OCI-LY7 (cell line): Measurements from ENCODE around the gene PLEKHA6.

ENCODE experiments used
- EZH2phosphoT487 ChIP-seq: fragments of 200-600 bp; sonication (generic); IDR thresholded peaks from 2 replicates; pipeline ENCODE4 v1.6.1; 2018; ENCODE audit warnings: low read depth, borderline replicate concordance, mild to moderate bottlenecking, mixed run types, antibody characterized with exemption, low read length, moderate library complexity, mixed read lengths
- TF ChIP-seq, protein P1 (sequence below): fragments of 200-600 bp; sonication (generic); conservative IDR thresholded peaks from 2 replicates; pipeline ENCODE4 v1.5.1; 2014; ENCODE audit warnings: mild to moderate bottlenecking, antibody characterized with exemption, low read length, moderate library complexity, mixed read lengths

DNA sequence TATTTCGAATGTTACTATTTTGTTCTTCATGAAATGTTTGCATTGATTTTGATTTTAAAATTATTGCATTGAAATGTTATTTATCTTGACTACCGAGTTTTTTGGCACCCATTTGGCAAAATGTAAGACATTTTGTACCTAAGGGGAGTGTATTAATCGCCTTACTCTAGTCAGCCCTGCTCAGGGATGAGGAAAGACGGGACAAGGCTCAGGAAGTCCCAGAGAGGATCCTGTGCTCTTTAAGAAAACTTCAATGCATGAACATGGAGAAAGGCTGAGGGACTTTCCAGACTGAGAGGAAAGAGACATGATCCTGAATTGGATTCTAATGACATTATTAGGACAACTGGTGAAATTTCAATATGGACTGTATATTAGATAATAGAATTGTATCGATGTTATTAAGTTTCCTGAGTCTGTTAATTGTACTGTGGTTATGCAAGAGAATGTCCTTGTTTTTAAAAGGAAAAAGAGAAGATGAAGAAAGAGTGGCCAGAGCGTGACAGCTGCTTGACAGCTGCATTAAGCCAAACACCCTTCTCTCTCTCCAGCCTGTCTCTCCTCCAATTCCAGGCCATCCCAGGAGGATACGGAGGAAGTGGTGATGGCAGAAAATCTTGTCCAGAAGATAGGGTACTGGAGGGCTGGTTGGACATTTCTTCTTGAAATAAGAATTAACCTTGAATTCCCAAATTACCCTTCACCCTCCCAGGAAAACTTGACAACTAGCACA is 66.0 kb downstream of the PLEKHA6 start:
- TF ChIP-seq, protein P1, sequence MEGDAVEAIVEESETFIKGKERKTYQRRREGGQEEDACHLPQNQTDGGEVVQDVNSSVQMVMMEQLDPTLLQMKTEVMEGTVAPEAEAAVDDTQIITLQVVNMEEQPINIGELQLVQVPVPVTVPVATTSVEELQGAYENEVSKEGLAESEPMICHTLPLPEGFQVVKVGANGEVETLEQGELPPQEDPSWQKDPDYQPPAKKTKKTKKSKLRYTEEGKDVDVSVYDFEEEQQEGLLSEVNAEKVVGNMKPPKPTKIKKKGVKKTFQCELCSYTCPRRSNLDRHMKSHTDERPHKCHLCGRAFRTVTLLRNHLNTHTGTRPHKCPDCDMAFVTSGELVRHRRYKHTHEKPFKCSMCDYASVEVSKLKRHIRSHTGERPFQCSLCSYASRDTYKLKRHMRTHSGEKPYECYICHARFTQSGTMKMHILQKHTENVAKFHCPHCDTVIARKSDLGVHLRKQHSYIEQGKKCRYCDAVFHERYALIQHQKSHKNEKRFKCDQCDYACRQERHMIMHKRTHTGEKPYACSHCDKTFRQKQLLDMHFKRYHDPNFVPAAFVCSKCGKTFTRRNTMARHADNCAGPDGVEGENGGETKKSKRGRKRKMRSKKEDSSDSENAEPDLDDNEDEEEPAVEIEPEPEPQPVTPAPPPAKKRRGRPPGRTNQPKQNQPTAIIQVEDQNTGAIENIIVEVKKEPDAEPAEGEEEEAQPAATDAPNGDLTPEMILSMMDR, result no peak
- TF ChIP-seq EZH2phosphoT487, result no peak
